ENCODE measurements around the gene LY6G6F.

The LY6G6F gene

GRCh38 chr6:31723980-31724691 is 17.5 kb downstream of the LY6G6F start:
- DNase-seq (ENCODE audit: low read depth) = no peak

- no peak for DNase-seq (ENCODE audit: low read depth)
Measured at GRCh38 chr6:31725502-31726350, 19.1 kb downstream of the LY6G6F start.

- no peak for DNase-seq (ENCODE audit: low read depth)
Measured at GRCh38 chr6:31727034-31727716, 20.5 kb downstream of the LY6G6F start.

GRCh38 chr6:31727717-31728671 is 21.3 kb downstream of the LY6G6F start:
- DNase-seq (ENCODE audit: low read depth) = no peak

GRCh38 chr6:31728767-31729514 is 22.3 kb downstream of the LY6G6F start, which contains the start of gene DDAH2:
TSS of gene DDAH2 (minus strand) at chr6:31729299. CDS start at chr6:31729161, 138 bp downstream.
- DNase-seq (ENCODE audit: low read depth) = no peak

GRCh38 chr6:31729515-31729978 is 22.9 kb downstream of the LY6G6F start:
- peak; percentile 56 for DNase-seq (ENCODE audit: low read depth)

- peak; percentile 52 for DNase-seq (ENCODE audit: low read depth)
Measured at GRCh38 chr6:31729979-31730630, 23.4 kb downstream of the LY6G6F start.

- DNase-seq (ENCODE audit: low read depth) = no peak
Measured at GRCh38 chr6:31730631-31731086, 24.0 kb downstream of the LY6G6F start.

GRCh38 chr6:31732029-31732428 is 25.4 kb downstream of the LY6G6F start:
- DNase-seq (ENCODE audit: low read depth) = no peak

GRCh38 chr6:31733734-31734133 is 27.1 kb downstream of the LY6G6F start:
- no peak for DNase-seq (ENCODE audit: low read depth)

GRCh38 chr6:31734247-31734820 is 27.7 kb downstream of the LY6G6F start:
- no peak for DNase-seq (ENCODE audit: low read depth)

GRCh38 chr6:31734821-31735406 is 28.2 kb downstream of the LY6G6F start:
- peak; percentile 67 for DNase-seq (ENCODE audit: low read depth)

GRCh38 chr6:31736021-31736767 is 29.5 kb downstream of the LY6G6F start, which contains the start of gene CLIC1:
TSS of gene CLIC1 (minus strand) at chr6:31736530. CDS start at chr6:31736300, 230 bp downstream.
- DNase-seq (ENCODE audit: low read depth) = peak; percentile 66

- DNase-seq (ENCODE audit: low read depth) = no peak
Measured at GRCh38 chr6:31736768-31737314, 30.2 kb downstream of the LY6G6F start.

GRCh38 chr6:31737315-31737990 is 30.8 kb downstream of the LY6G6F start:
- DNase-seq (ENCODE audit: low read depth) = no peak

- peak; percentile 69 for DNase-seq (ENCODE audit: low read depth)
Measured at GRCh38 chr6:31737991-31738979, 31.6 kb downstream of the LY6G6F start.
